KMS-11 (cell line): ENCODE results near the gene CYBB.

Experiments used
- H2AFZ ChIP-seq: fragments of 200-600 bp; sonication (generic); 2 replicates; pipeline ENCODE4 v1.6.1; 2016; ENCODE audit warnings: antibody characterized with exemption, mixed run types, low read depth
- H3K27ac ChIP-seq: fragments of 200-600 bp; sonication (generic); 2 replicates; pipeline ENCODE4 v1.6.1; 2016; ENCODE audit warnings: mild to moderate bottlenecking, mixed run types
- H3K27me3 ChIP-seq: fragments of 200-600 bp; sonication (generic); 2 replicates; pipeline ENCODE4 v1.6.1; 2017; ENCODE audit warnings: mild to moderate bottlenecking, low read depth, mixed run types, moderate library complexity; ENCODE audit not compliant: insufficient read depth
- H3K36me3 ChIP-seq: fragments of 200-600 bp; sonication (generic); 2 replicates; pipeline ENCODE4 v1.6.1; 2017; ENCODE audit warnings: mild to moderate bottlenecking, mixed run types; ENCODE audit not compliant: insufficient read depth
- H3K4me1 ChIP-seq: fragments of 200-600 bp; sonication (generic); 2 replicates; pipeline ENCODE4 v1.6.1; 2016; ENCODE audit warnings: mild to moderate bottlenecking, low read depth, mixed run types; ENCODE audit not compliant: poor library complexity, severe bottlenecking
- H3K4me2 ChIP-seq: fragments of 200-600 bp; sonication (generic); 2 replicates; pipeline ENCODE4 v1.7.0; 2016; ENCODE audit warnings: mild to moderate bottlenecking, mixed run types
- H3K4me3 ChIP-seq: fragments of 200-600 bp; sonication (generic); IDR thresholded peaks from 2 replicates; pipeline ENCODE4 v1.6.1; 2017; ENCODE audit warnings: low read depth, low read length, mixed read lengths; ENCODE audit not compliant: insufficient read depth
- H3K79me2 ChIP-seq: fragments of 200-600 bp; sonication (generic); 2 replicates; pipeline ENCODE4 v1.6.1; 2016; ENCODE audit warnings: low read depth, mixed run types; ENCODE audit not compliant: insufficient read depth
- H3K9ac ChIP-seq: fragments of 200-600 bp; sonication (generic); 2 replicates; pipeline ENCODE4 v1.6.1; 2016; ENCODE audit warnings: mild to moderate bottlenecking, mixed run types
- H4K20me1 ChIP-seq: fragments of 200-600 bp; sonication (generic); 2 replicates; pipeline ENCODE4 v1.6.1; 2016; ENCODE audit warnings: mild to moderate bottlenecking, mixed run types; ENCODE audit not compliant: insufficient read depth
- CTCF ChIP-seq: fragments of 200-600 bp; sonication (generic); conservative IDR thresholded peaks from 2 replicates; pipeline ENCODE4 v1.6.1; 2017; ENCODE audit warnings: low read depth, mild to moderate bottlenecking, antibody characterized with exemption, low read length, moderate library complexity, mixed read lengths

Gene CYBB

GRCh38 chrX:37840931-37841330 is 61.1 kb downstream of the CYBB start:
- no peak for TF ChIP-seq CTCF
- no peaks in the 10 kb centered on the region for H3K79me2 ChIP-seq
- H4K20me1 ChIP-seq, result no peaks in the 10 kb centered on the region
- no peaks in the 10 kb centered on the region for H3K36me3 ChIP-seq
- H3K4me2 ChIP-seq, result no peak overlapping the region
- no peak overlapping the region for H3K27ac ChIP-seq
- no peak overlapping the region for H3K9ac ChIP-seq
- H3K4me3 ChIP-seq, result no peak overlapping the region
- H3K27me3 ChIP-seq, result no peaks in the 10 kb centered on the region
- no peaks in the 10 kb centered on the region for H3K4me1 ChIP-seq
- H2AFZ ChIP-seq, result no peak overlapping the region

DNA sequence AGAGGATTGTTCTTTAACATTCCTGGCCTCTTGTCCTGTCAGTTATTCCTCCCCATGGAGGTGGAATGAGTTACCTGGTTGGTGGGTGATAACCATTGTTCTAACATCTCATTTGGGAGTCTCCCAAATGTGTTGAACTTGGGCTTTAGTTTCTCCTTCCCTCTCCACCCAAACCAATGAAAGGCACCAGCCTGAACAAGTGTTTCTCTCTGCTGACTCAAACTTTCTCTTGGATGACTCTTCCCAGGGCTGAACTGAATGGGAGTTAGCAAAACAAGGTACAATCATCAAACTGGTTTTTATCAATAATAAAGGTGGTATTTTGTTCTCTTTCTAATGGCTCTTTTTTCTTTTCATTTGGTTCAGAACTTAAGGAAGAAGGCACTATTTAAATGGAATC is 64.8 kb downstream of the CYBB start:
- H3K27ac ChIP-seq, result no peak overlapping the region
- no peaks in the 10 kb centered on the region for H3K27me3 ChIP-seq
- no peak overlapping the region for H3K9ac ChIP-seq
- H4K20me1 ChIP-seq, result no peaks in the 10 kb centered on the region
- H3K4me3 ChIP-seq, result no peak overlapping the region
- TF ChIP-seq CTCF, result no peak
- peaks cover 17% of the 10 kb centered on the region for H3K4me1 ChIP-seq
- no peak overlapping the region for H3K4me2 ChIP-seq
- H2AFZ ChIP-seq, result no peak overlapping the region
- no peaks in the 10 kb centered on the region for H3K36me3 ChIP-seq
- no peaks in the 10 kb centered on the region for H3K79me2 ChIP-seq

DNA sequence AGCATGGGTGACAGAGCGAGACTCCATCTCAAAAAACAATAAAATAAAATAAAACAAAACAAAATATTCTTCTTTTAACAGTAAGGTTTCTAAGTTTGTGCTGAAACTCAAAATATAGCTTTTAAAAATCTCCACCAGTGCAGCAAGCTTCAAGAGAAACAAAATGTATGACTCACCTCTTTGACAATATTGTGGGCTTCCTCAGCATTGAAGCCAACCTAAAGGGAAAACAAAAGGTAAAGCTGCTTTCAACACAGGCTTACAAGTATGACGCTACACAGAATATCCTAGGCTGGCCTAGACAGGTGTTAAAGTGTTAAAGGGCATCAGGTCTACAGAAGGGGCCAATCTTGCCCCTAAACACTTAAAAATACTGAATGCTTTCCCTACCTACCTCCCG is 66.3 kb downstream of the CYBB start:
- peak overlapping the region; percentile 60 for H3K4me2 ChIP-seq
- no peaks in the 10 kb centered on the region for H4K20me1 ChIP-seq
- H3K9ac ChIP-seq, result no peak overlapping the region
- H3K27me3 ChIP-seq, result no peaks in the 10 kb centered on the region
- H3K36me3 ChIP-seq, result no peaks in the 10 kb centered on the region
- H2AFZ ChIP-seq, result no peak overlapping the region
- peaks cover 17% of the 10 kb centered on the region for H3K4me1 ChIP-seq
- no peak overlapping the region for H3K4me3 ChIP-seq
- no peaks in the 10 kb centered on the region for H3K79me2 ChIP-seq
- no peak overlapping the region for H3K27ac ChIP-seq
- no peak for TF ChIP-seq CTCF

DNA sequence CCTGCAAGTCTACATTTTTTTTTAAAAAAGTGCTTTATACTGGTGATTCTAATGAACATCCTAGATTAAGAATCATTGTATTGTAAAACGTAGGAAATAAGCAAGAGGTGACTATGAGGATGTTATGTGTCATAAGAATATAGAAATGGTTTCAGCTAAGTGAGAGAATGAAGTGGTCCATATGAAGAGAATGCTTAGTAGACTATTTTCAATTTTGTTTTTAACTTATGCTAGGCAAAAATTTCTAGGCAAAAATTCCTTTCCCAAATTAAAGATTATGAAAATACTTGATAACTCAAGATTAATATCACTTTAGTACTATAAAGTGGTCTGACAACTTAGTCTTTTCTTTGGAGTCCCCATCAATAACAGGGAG is 66.7 kb downstream of the CYBB start:
- Histone ChIP-seq H2AFZ (peak overlapping the region; percentile 92), H3K27ac (no peak overlapping the region), H3K4me2 (peak overlapping the region; percentile 60), H3K36me3 (no peaks in the 10 kb centered on the region), H3K79me2 (no peaks in the 10 kb centered on the region), H3K27me3 (no peaks in the 10 kb centered on the region), H3K4me3 (no peak overlapping the region), H3K9ac (peak overlapping the region; percentile 61), H3K4me1 (peaks cover 17% of the 10 kb centered on the region), H4K20me1 (no peaks in the 10 kb centered on the region)
- TF ChIP-seq CTCF, result no peak
